ENCODE measurements around the gene GINS2. TPM values are rescaled to one million over a fixed set of nuclear protein-coding genes. Genes with fewer than 3 reads are reported as not detected.

GINS2 gene
- total RNA-seq, 1 experiment from 2014 or later, result 71.9 TPM

- Histone ChIP-seq H3K27ac (ENCODE audit: low read depth, low read length, poor library complexity, severe bottlenecking) (no peak overlapping the region), H3K27me3 (replicated peaks; ENCODE audit: insufficient read depth, low read depth, low read length, poor library complexity) (no peaks in the 10 kb centered on the region), H3K4me3 (ENCODE audit: low read depth, low read length, poor library complexity, severe bottlenecking) (no peak overlapping the region), H3K4me1 (ENCODE audit: insufficient read depth, low read length, poor library complexity, severe bottlenecking) (peaks cover 11% of the 10 kb centered on the region), H3K9me3 (ENCODE audit: low read depth, low read length, poor library complexity, severe bottlenecking) (peaks cover 11% of the 10 kb centered on the region), H3K36me3 (ENCODE audit: insufficient read depth, low read length, poor library complexity, severe bottlenecking) (peaks cover 3% of the 10 kb centered on the region)
- no peak for DNase-seq (ENCODE audit: low spot score)
- ChIA-PET CTCF (no interaction called here), POLR2A (ENCODE audit: low non-redundant PET) (no interaction called here)
- no TSS peak for BruUV-seq (replicated peaks)
- intact Hi-C loops (cut with micrococcal nuclease; ENCODE audit: unreplicated experiment), result no loop called here
- TF ChIP-seq, protein P1, sequence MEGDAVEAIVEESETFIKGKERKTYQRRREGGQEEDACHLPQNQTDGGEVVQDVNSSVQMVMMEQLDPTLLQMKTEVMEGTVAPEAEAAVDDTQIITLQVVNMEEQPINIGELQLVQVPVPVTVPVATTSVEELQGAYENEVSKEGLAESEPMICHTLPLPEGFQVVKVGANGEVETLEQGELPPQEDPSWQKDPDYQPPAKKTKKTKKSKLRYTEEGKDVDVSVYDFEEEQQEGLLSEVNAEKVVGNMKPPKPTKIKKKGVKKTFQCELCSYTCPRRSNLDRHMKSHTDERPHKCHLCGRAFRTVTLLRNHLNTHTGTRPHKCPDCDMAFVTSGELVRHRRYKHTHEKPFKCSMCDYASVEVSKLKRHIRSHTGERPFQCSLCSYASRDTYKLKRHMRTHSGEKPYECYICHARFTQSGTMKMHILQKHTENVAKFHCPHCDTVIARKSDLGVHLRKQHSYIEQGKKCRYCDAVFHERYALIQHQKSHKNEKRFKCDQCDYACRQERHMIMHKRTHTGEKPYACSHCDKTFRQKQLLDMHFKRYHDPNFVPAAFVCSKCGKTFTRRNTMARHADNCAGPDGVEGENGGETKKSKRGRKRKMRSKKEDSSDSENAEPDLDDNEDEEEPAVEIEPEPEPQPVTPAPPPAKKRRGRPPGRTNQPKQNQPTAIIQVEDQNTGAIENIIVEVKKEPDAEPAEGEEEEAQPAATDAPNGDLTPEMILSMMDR (conservative IDR thresholded peaks at IDR 0.05; ENCODE audit: low read depth, low read length), result no peak
- no peak for TF ChIP-seq EZH2 (IDR thresholded peaks at IDR 0.05; ENCODE audit: borderline replicate concordance, low read depth, low read length, poor library complexity, severe bottlenecking)
Measured at GRCh38 chr16:85633888-85634287, 54.9 kb downstream of the GINS2 start.

DNA sequence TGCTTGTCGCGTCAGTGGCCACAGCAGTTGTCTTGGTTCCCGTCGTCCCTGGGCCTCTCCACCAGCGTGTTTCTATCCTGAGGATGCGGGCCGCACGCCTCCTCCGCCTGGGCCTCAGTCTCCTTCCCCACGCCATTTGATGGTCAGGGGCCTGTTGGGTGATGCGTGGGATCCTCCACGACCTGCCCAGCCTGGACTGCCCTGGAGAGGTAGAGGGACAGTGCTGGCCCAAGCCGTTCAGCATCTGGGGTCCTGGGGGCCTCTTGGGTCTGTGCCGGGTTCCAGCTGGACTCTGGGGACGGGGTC is 55.4 kb downstream of the GINS2 start:
- no peak overlapping the region for H3K4me3 ChIP-seq (ENCODE audit: low read depth, low read length, poor library complexity, severe bottlenecking)
- DNase-seq (ENCODE audit: low spot score), result no peak
- H3K36me3 ChIP-seq (ENCODE audit: insufficient read depth, low read length, poor library complexity, severe bottlenecking), result peaks cover 3% of the 10 kb centered on the region
- H3K27me3 ChIP-seq (replicated peaks; ENCODE audit: insufficient read depth, low read depth, low read length, poor library complexity), result no peaks in the 10 kb centered on the region
- intact Hi-C loops (cut with micrococcal nuclease; ENCODE audit: unreplicated experiment), result no loop called here
- no TSS peak for BruUV-seq (replicated peaks)
- TF ChIP-seq EZH2 (IDR thresholded peaks at IDR 0.05; ENCODE audit: borderline replicate concordance, low read depth, low read length, poor library complexity, severe bottlenecking), result no peak
- TF ChIP-seq, protein P1 (conservative IDR thresholded peaks at IDR 0.05; ENCODE audit: low read depth, low read length), result no peak
- peaks cover 12% of the 10 kb centered on the region for H3K9me3 ChIP-seq (ENCODE audit: low read depth, low read length, poor library complexity, severe bottlenecking)
- H3K27ac ChIP-seq (ENCODE audit: low read depth, low read length, poor library complexity, severe bottlenecking), result no peak overlapping the region
- peaks cover 7% of the 10 kb centered on the region for H3K4me1 ChIP-seq (ENCODE audit: insufficient read depth, low read length, poor library complexity, severe bottlenecking)
- ChIA-PET POLR2A (ENCODE audit: low non-redundant PET) (no interaction called here), CTCF (no interaction called here)

- intact Hi-C loops (cut with micrococcal nuclease; ENCODE audit: unreplicated experiment), result no loop called here
- CTCF ChIA-PET, result no interaction called here
- Histone ChIP-seq H3K4me1 (ENCODE audit: insufficient read depth, low read length, poor library complexity, severe bottlenecking) (peaks cover 9% of the 10 kb centered on the region), H3K4me3 (ENCODE audit: low read depth, low read length, poor library complexity, severe bottlenecking) (no peak overlapping the region), H3K9me3 (ENCODE audit: low read depth, low read length, poor library complexity, severe bottlenecking) (peaks cover 12% of the 10 kb centered on the region), H3K27ac (ENCODE audit: low read depth, low read length, poor library complexity, severe bottlenecking) (no peak overlapping the region), H3K36me3 (ENCODE audit: insufficient read depth, low read length, poor library complexity, severe bottlenecking) (peaks cover 3% of the 10 kb centered on the region), H3K27me3 (replicated peaks; ENCODE audit: insufficient read depth, low read depth, low read length, poor library complexity) (no peaks in the 10 kb centered on the region)
- DNase-seq (ENCODE audit: low spot score), result no peak
- BruUV-seq (replicated peaks), result no TSS peak
- TF ChIP-seq, protein P1 (conservative IDR thresholded peaks at IDR 0.05; ENCODE audit: low read depth, low read length), result no peak
- no peak for TF ChIP-seq EZH2 (IDR thresholded peaks at IDR 0.05; ENCODE audit: borderline replicate concordance, low read depth, low read length, poor library complexity, severe bottlenecking)
- POLR2A ChIA-PET (ENCODE audit: low non-redundant PET), result no interaction called here
Measured at GRCh38 chr16:85632709-85633437, 55.9 kb downstream of the GINS2 start.

All from A673 (cell line).